OCI-LY3 (cell line): ENCODE data around the gene SMURF2.

Source experiments
- CTCF ChIP-seq: fragments of 200-600, 300-600 bp; sonication (generic); IDR thresholded peaks from 2 replicates; pipeline ENCODE4 v1.5.1; 2014; ENCODE audit warnings: antibody characterized with exemption, low read length, low read depth
- EZH2phosphoT487 ChIP-seq: fragments of 200-600 bp; shearing (Covaris generic); IDR thresholded peaks from 2 replicates; pipeline ENCODE4 v1.6.1; 2018; ENCODE audit warnings: antibody characterized with exemption, mixed run types, low read depth

- TF ChIP-seq CTCF (no peak), EZH2phosphoT487 (no peak)
Observed at GRCh38 chr17:64537488-64537887, 124.6 kb downstream of the SMURF2 start.
